ENCODE data around the gene SLC38A11. TPM values are rescaled to one million over a fixed set of nuclear protein-coding genes. Genes with fewer than 3 reads are reported as not detected.

Gene SLC38A11
- total and polyA plus RNA-seq, 2 of the 13 experiments (the other 11 are each of a cell fraction or from before 2014, with no cell fraction given): 14.0 to 14.3 TPM

- H3K9ac ChIP-seq (ENCODE audit: insufficient read depth, low read depth, low read length): no peak overlapping the region
Observed at GRCh38 chr2:164915566-164915965, 39.8 kb downstream of the SLC38A11 start.

More at GRCh38 chr2:164915566-164915965, 39.8 kb downstream of the SLC38A11 start:
- Histone ChIP-seq H3K27ac (ENCODE audit: extremely low read length, insufficient read depth, low read length) (no peak overlapping the region), H3K4me2 (ENCODE audit: low read depth, low read length) (no peak overlapping the region), H3K9me3 (ENCODE audit: low read length) (no peaks in the 10 kb centered on the region), H2AFZ (ENCODE audit: low read length) (no peak overlapping the region), H3K79me2 (ENCODE audit: insufficient read depth, low read length) (peaks cover 2% of the 10 kb centered on the region), H3K27me3 (ENCODE audit: control insufficient read depth in 1 of 2, insufficient read depth in 2 of 2, low read length in 2 of 2) (no peaks in the 10 kb centered on the region), H3K36me3 (replicated peaks in 1 of 2; ENCODE audit: control insufficient read depth in 1 of 2, insufficient read depth in 2 of 2, low read length in 2 of 2) (no peaks in the 10 kb centered on the region; a peak in 1 of 5 replicates), H3K4me1 (ENCODE audit: insufficient read depth, low read length) (peaks cover 69% of the 10 kb centered on the region), H4K20me1 (ENCODE audit: insufficient read depth, low read length) (no peaks in the 10 kb centered on the region), H3K4me3 (replicated peaks in 1 of 3; ENCODE audit: insufficient read depth in 1 of 3, low read depth in 2 of 3, low read length in 3 of 3) (no peak overlapping the region)
- intact Hi-C loops (cut with micrococcal nuclease; ENCODE audit: unreplicated experiment): loop anchor here (10.0 kb wide), 1 partner anchor 351 kb away; no protein-coding TSS in a partner anchor
- ATAC-seq: no peak
- WGBS (ENCODE audit: low lambda C conversion rate): 98% methylated on average over 4 of the region's 4 CpGs
- in situ Hi-C loops (cut with HindIII; ENCODE audit: extremely low pct_ligation_motif_present, low pct_unique_long_range_greater_than_20kb): loop anchor here (5.0 kb wide), 1 partner anchor 178 kb away; no protein-coding TSS in a partner anchor
- no peak for DNase-seq (ENCODE audit: low spot score)
- ChIA-PET POLR2A (interaction anchor here (1.6 to 3.1 kb wide), 2 partner anchors 73 to 74 kb away, joined by 3 to 45 read pairs; partner anchors contain the start of gene COBLL1), CTCF (ENCODE audit: low intra/inter-chr PET ratio, low total read pairs) (interaction anchor here (3.6 kb wide), 1 partner anchor 178 kb away, joined by 50 read pairs; no protein-coding TSS in a partner anchor)
- BruUV-seq (replicated peaks): no TSS peak
- no peak for FAIRE-seq
- no peak for TF ChIP-seq ZNF263 (CRISPR knock-in tag; IDR thresholded peaks at IDR 0.05)
- TF ChIP-seq REPIN1 (CRISPR knock-in tag; IDR thresholded peaks at IDR 0.05; ENCODE audit: borderline replicate concordance, low read depth): no peak
- TF ChIP-seq ZNF296 (CRISPR knock-in tag; conservative IDR thresholded peaks at IDR 0.05): no peak
- no peak for TF ChIP-seq LCORL (IDR thresholded peaks at IDR 0.05)
- TF ChIP-seq LCORL (CRISPR knock-in tag; IDR thresholded peaks at IDR 0.05): no peak
- no peak for TF ChIP-seq ZMYM2 (CRISPR knock-in tag; IDR thresholded peaks at IDR 0.05)
- no peak for TF ChIP-seq KAT7 (CRISPR knock-in tag; IDR thresholded peaks at IDR 0.05; ENCODE audit: borderline replicate concordance)
- no peak for TF ChIP-seq SMAD9 (CRISPR knock-in tag; IDR thresholded peaks at IDR 0.05)
- TF ChIP-seq PHB2 (IDR thresholded peaks at IDR 0.05; ENCODE audit: partially characterized antibody): no peak
- no peak for TF ChIP-seq ZFAT (CRISPR knock-in tag; conservative IDR thresholded peaks at IDR 0.05)
- TF ChIP-seq KLF16 (CRISPR knock-in tag; IDR thresholded peaks at IDR 0.05): no peak
- no peak for TF ChIP-seq ZNF577 (CRISPR knock-in tag; IDR thresholded peaks at IDR 0.05; ENCODE audit: borderline replicate concordance, low read depth)
- TF ChIP-seq NFKB2 (CRISPR knock-in tag; IDR thresholded peaks at IDR 0.05; ENCODE audit: borderline replicate concordance): no peak
- no peak for TF ChIP-seq ZNF17 (CRISPR knock-in tag; IDR thresholded peaks at IDR 0.05)
- no peak for TF ChIP-seq ZFP91 (CRISPR knock-in tag; IDR thresholded peaks at IDR 0.05; ENCODE audit: borderline replicate concordance)
- TF ChIP-seq SOX6 (IDR thresholded peaks at IDR 0.05): no peak
- no peak for TF ChIP-seq SOX6 (CRISPR knock-in tag; IDR thresholded peaks at IDR 0.05)
- TF ChIP-seq THYN1 (CRISPR knock-in tag; IDR thresholded peaks at IDR 0.05; ENCODE audit: borderline replicate concordance, low read depth): no peak
- no peak for TF ChIP-seq ETS1 (CRISPR knock-in tag; IDR thresholded peaks at IDR 0.05)
- TF ChIP-seq ARNT2 (CRISPR knock-in tag; IDR thresholded peaks at IDR 0.05; ENCODE audit: low read depth): no peak
- no peak for TF ChIP-seq ZNF331 (CRISPR knock-in tag; IDR thresholded peaks at IDR 0.05)

Data from HepG2 (cell line).